Embryonic facial prominence (tissue), 1 donor: ENCODE data around the gene COX10.
"Not testable (repeated sequence)": the region's sequence is repeated elsewhere in the genome, so short reads cannot be mapped to it uniquely, and the experiment has no call there.

Experiments used
- DNase-seq: peaks from one replicate; pipeline ENCODE4 v3.0.0-alpha.2; 2016; ENCODE audit errors: extremely low spot score

The COX10 gene

GRCh38 chr17:14176989-14177388 lies 107.7 kb downstream of the COX10 start:
- not testable (repeated sequence) for DNase-seq

- DNase-seq = not testable (repeated sequence)
Measured at GRCh38 chr17:14177801-14178200, 108.5 kb downstream of the COX10 start.

GRCh38 chr17:14179951-14180350 lies 110.6 kb downstream of the COX10 start:
- DNase-seq = not testable (repeated sequence)

- not testable (repeated sequence) for DNase-seq
Measured at GRCh38 chr17:14182084-14182483, 112.8 kb downstream of the COX10 start.

GRCh38 chr17:14184536-14184935 lies 115.2 kb downstream of the COX10 start:
- not testable (repeated sequence) for DNase-seq

GRCh38 chr17:14186443-14186842 lies 117.1 kb downstream of the COX10 start:
- DNase-seq = not testable (repeated sequence)

GRCh38 chr17:14190774-14191173 lies 121.5 kb downstream of the COX10 start:
- not testable (repeated sequence) for DNase-seq

- not testable (repeated sequence) for DNase-seq
Measured at GRCh38 chr17:14191469-14191868, 122.2 kb downstream of the COX10 start.

- not testable (repeated sequence) for DNase-seq
Measured at GRCh38 chr17:14192039-14192438, 122.7 kb downstream of the COX10 start.

GRCh38 chr17:14192636-14193344 lies 123.5 kb downstream of the COX10 start:
- not testable (repeated sequence) for DNase-seq

- DNase-seq = no peak
Measured at GRCh38 chr17:14196377-14196997, 127.2 kb downstream of the COX10 start.

GRCh38 chr17:14197057-14197456 lies 127.8 kb downstream of the COX10 start:
- no peak for DNase-seq

- no peak for DNase-seq
Measured at GRCh38 chr17:14197586-14197985, 128.3 kb downstream of the COX10 start.

- DNase-seq = no peak
Measured at GRCh38 chr17:14198013-14198412, 128.7 kb downstream of the COX10 start.

GRCh38 chr17:14198575-14198974 lies 129.3 kb downstream of the COX10 start:
- no peak for DNase-seq

- DNase-seq = no peak
Measured at GRCh38 chr17:14199601-14200000, 130.3 kb downstream of the COX10 start.

- no peak for DNase-seq
Measured at GRCh38 chr17:14200354-14200753, 131.1 kb downstream of the COX10 start.

- no peak for DNase-seq
Measured at GRCh38 chr17:14201021-14201987, 132.0 kb downstream of the COX10 start.

GRCh38 chr17:14201988-14202380 lies 132.7 kb downstream of the COX10 start:
- DNase-seq = no peak

GRCh38 chr17:14202388-14203166 lies 133.3 kb downstream of the COX10 start:
- no peak for DNase-seq

GRCh38 chr17:14203388-14203787 lies 134.1 kb downstream of the COX10 start:
- no peak for DNase-seq
